GM12865 (cell line): Measurements from ENCODE around the gene OPRL1.
A peak's percentile ranks its signal among the peaks of the same experiment; 100 is the strongest.

Experiments used
- DNase-seq: peaks from one replicate; pipeline ENCODE4 v3.0.0; 2010; ENCODE audit warnings: low read depth
- H3K4me3 ChIP-seq: 2 replicates; pipeline ENCODE4 v1.5.1; 2011; ENCODE audit warnings: mild to moderate bottlenecking, low read depth, low read length, control low read depth
- CTCF ChIP-seq: IDR thresholded peaks from 2 replicates; pipeline ENCODE4 v1.5.1; 2011; ENCODE audit warnings: low read length, control low read depth, low read depth, inconsistent platforms; ENCODE audit not compliant: insufficient read depth; ENCODE audit errors: missing control alignments

The OPRL1 gene

GRCh38 chr20:64035066-64035932 is 44.6 kb upstream of the OPRL1 start:
- peak; percentile 73 for DNase-seq
- no peak for TF ChIP-seq CTCF
- peak overlapping the region; percentile 9; the same call in 1 of the 2 replicates for H3K4me3 ChIP-seq

DNA sequence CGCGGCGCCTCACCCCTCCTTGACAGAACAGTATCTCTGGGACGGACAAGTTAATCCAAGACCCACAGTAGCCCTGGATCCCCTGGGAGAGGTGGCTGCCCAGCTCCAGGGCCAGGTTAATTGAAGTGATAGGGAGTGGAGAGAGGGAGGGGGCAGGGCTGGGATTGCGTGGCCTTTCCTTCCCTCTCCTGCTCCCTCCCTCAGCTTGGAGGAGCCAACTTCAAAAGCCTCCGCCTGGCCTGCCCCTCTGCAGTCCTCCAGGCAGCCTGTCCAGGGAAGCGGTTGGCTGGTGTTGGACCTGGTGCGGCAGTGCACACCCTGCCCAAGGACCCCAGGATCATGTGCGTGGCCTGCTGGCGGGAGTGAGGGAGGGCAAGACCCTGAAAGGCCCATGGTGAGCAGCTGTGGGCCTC is 43.9 kb upstream of the OPRL1 start, which contains the start of gene C20orf204:
TSS of gene C20orf204 (plus strand) at position 250 of the 413 bp plus-strand sequence. CDS start at position 392, 142 bp downstream.
- TF ChIP-seq CTCF, result no peak
- no peak for DNase-seq
- peak within 1 kb of the TSS; percentile 70 for H3K4me3 ChIP-seq

GRCh38 chr20:64036346-64037198 is 43.3 kb upstream of the OPRL1 start:
- DNase-seq, result peak; percentile 56
- peak overlapping the region; percentile 70 for H3K4me3 ChIP-seq
- TF ChIP-seq CTCF, result no peak

- H3K4me3 ChIP-seq, result peak overlapping the region; percentile 70
- DNase-seq, result no peak
Observed at GRCh38 chr20:64037199-64037497, 42.7 kb upstream of the OPRL1 start.

DNA sequence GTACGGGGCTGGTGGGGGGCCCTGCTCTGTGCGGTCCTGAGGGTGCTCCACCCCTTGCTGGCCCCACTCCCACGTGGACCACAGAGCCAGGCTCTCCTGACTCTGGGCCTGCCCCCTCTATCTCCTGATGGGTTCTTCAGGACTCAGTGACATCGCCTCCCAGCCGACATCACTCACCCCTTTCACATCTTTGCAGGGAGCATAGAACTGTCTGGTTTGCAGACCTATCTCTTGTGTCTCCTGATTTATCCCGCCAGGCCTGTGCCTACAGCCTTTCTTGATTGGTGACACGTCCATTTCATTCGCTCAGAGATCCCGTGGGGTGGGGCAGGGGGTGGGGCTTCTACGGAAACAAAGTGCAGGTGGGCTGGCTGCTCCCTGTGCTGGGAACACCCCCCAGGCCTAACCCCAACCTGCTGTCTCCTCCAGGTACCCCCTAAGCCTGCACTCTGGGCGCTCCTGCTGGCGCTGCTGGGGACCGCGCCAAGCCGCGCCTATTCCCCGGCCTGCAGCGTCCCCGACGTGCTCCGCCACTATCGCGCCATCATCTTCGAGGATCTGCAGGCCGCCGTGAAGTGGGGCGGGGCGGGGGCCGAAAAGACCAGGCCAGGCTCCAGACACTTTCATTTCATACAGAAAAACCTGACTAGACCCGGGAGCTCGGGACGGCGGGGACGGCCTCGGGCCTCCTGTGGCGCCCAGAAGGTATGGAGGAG is 42.2 kb upstream of the OPRL1 start:
- peak; percentile 80 for DNase-seq
- peak overlapping the region; percentile 70 for H3K4me3 ChIP-seq
- no peak for TF ChIP-seq CTCF

More at GRCh38 chr20:64037199-64037497, 42.7 kb upstream of the OPRL1 start:
- TF ChIP-seq CTCF, result no peak

DNA sequence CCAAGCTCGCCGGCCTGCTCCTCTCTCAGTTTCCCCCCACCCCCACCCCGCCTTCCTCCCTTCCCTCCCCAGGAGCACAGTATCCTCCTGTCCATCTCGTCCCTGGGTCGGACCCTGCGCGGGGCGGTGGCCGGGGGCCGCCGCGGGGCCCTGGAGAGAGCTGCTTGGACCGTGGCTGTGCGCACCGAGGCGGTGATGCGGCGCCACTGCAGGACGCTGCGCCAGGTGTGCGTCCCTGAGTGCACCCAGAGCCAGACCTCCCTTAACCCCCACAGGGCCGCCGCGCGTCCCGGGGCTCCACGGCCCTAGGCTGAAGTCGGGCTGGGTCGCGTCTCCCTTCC is 41.7 kb upstream of the OPRL1 start:
- H3K4me3 ChIP-seq, result peak overlapping the region; percentile 70
- no peak for TF ChIP-seq CTCF
- peak; percentile 77 for DNase-seq
